ENCODE measurements around the gene ZNF506. TPM values are rescaled to one million over a fixed set of nuclear protein-coding genes. Genes with fewer than 3 reads are reported as not detected.
"Not testable (repeated sequence)": the region's sequence is repeated elsewhere in the genome, so short reads cannot be mapped to it uniquely, and the experiment has no call there.

The ZNF506 gene
- total RNA-seq, 4 donors from 2014 or later: 25.9 to 56.9 (median 31.3) TPM

- Histone ChIP-seq H3K27ac (no peak overlapping the region), H3K27me3 (no peaks in the 10 kb centered on the region), H3K4me3 (no peak overlapping the region), H3K9me3 (no peaks in the 10 kb centered on the region), H3K4me1 (no peaks in the 10 kb centered on the region), H3K36me3 (no peaks in the 10 kb centered on the region)
- DNase-seq: no peak
- TF ChIP-seq POLR2A (IDR thresholded peaks at IDR 0.05): no peak
- TF ChIP-seq, protein P1, sequence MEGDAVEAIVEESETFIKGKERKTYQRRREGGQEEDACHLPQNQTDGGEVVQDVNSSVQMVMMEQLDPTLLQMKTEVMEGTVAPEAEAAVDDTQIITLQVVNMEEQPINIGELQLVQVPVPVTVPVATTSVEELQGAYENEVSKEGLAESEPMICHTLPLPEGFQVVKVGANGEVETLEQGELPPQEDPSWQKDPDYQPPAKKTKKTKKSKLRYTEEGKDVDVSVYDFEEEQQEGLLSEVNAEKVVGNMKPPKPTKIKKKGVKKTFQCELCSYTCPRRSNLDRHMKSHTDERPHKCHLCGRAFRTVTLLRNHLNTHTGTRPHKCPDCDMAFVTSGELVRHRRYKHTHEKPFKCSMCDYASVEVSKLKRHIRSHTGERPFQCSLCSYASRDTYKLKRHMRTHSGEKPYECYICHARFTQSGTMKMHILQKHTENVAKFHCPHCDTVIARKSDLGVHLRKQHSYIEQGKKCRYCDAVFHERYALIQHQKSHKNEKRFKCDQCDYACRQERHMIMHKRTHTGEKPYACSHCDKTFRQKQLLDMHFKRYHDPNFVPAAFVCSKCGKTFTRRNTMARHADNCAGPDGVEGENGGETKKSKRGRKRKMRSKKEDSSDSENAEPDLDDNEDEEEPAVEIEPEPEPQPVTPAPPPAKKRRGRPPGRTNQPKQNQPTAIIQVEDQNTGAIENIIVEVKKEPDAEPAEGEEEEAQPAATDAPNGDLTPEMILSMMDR (IDR thresholded peaks at IDR 0.05): no peak
Observed at GRCh38 chr19:19746286-19747213, 75.0 kb downstream of the ZNF506 start.

- H3K4me3 ChIP-seq: no peak overlapping the region
- no peaks in the 10 kb centered on the region for H3K4me1 ChIP-seq
- TF ChIP-seq, protein P1 (IDR thresholded peaks at IDR 0.05): no peak
- TF ChIP-seq POLR2A (IDR thresholded peaks at IDR 0.05): no peak
- H3K36me3 ChIP-seq: no peaks in the 10 kb centered on the region
- H3K27ac ChIP-seq: no peak overlapping the region
- H3K9me3 ChIP-seq: no peaks in the 10 kb centered on the region
- no peaks in the 10 kb centered on the region for H3K27me3 ChIP-seq
- DNase-seq: no peak
Observed at GRCh38 chr19:19745496-19746285, 75.9 kb downstream of the ZNF506 start.

DNA sequence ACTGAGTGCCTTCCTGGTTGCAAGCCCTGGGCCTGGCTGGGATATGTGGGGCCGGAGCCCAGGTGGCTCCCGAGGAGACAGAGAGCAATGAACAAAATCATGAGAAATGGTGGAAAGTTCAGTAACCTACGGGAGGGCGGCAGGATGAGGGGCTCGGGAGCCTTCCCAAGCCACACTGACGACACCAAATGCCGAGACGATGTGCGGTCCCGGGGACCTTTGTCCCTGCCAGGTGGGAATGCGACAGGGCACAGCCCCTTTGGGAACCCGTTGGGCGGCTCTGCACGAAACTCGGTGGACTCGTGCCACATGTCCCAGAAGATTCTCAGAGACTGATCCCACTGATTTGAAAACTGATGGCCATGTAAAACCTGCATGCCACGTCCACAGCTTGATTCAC, 76.9 kb downstream of the ZNF506 start:
- Histone ChIP-seq H3K27me3 (no peaks in the 10 kb centered on the region), H3K4me3 (no peak overlapping the region), H3K9me3 (no peaks in the 10 kb centered on the region), H3K4me1 (no peaks in the 10 kb centered on the region), H3K36me3 (no peaks in the 10 kb centered on the region), H3K27ac (no peak overlapping the region)
- no peak for TF ChIP-seq POLR2A (IDR thresholded peaks at IDR 0.05)
- TF ChIP-seq, protein P1 (IDR thresholded peaks at IDR 0.05): no peak
- no peak for DNase-seq

GRCh38 chr19:19743921-19744320, 77.6 kb downstream of the ZNF506 start:
- not testable (repeated sequence) for H3K36me3 ChIP-seq, H3K27ac ChIP-seq, H3K27me3 ChIP-seq, H3K4me3 ChIP-seq, H3K4me1 ChIP-seq, DNase-seq, H3K9me3 ChIP-seq

- no peak for TF ChIP-seq POLR2A (IDR thresholded peaks at IDR 0.05)
- TF ChIP-seq, protein P1 (IDR thresholded peaks at IDR 0.05): no peak
- Histone ChIP-seq H3K36me3 (no peaks in the 10 kb centered on the region), H3K27ac (no peak overlapping the region), H3K27me3 (no peaks in the 10 kb centered on the region), H3K4me1 (no peaks in the 10 kb centered on the region), H3K9me3 (no peaks in the 10 kb centered on the region), H3K4me3 (no peak overlapping the region)
- DNase-seq: no peak
Observed at GRCh38 chr19:19743176-19743575, 78.4 kb downstream of the ZNF506 start.

DNA sequence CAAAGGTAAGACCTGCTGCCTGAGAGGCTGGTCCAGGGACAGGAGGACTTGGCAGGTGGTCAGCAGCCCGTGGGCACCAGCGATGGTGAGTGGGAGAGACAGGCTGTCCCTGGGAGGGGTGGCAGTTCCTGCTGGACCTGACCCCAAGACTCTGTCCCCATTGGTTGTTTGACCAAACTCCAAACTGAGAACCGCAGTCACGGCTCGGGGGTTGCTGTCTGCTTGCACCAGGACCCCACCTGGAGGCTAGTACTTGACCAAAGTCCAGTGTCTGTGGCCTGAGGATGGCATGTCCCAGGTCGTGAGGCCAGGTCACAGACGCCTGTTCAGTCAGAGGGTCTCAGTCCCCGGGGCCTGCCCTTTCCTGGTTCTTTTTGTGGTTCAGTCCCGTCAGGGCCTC, 78.8 kb downstream of the ZNF506 start:
- Histone ChIP-seq H3K4me3 (no peak overlapping the region), H3K9me3 (no peaks in the 10 kb centered on the region), H3K27ac (no peak overlapping the region), H3K4me1 (no peaks in the 10 kb centered on the region), H3K27me3 (no peaks in the 10 kb centered on the region), H3K36me3 (no peaks in the 10 kb centered on the region)
- TF ChIP-seq, protein P1 (IDR thresholded peaks at IDR 0.05): no peak
- TF ChIP-seq POLR2A (IDR thresholded peaks at IDR 0.05): no peak
- no peak for DNase-seq
